Neural cell (in vitro differentiated cells): Measurements from ENCODE around the gene MEGF6.

Experiments used
- CTCF ChIP-seq: fragments of 450-650 bp; IDR thresholded peaks from 2 replicates; pipeline ENCODE4 v1.5.1; 2014; ENCODE audit warnings: antibody characterized with exemption, mild to moderate bottlenecking, moderate library complexity; ENCODE audit not compliant: poor library complexity, severe bottlenecking
- TAF1 ChIP-seq: IDR thresholded peaks from 2 replicates; pipeline ENCODE4 v1.6.1; 2012; ENCODE audit warnings: low read depth

- TF ChIP-seq CTCF, result no peak
- TF ChIP-seq TAF1, result no peak
Observed at GRCh38 chr1:3519301-3519885, 91.9 kb downstream of the MEGF6 start.
